GM19193 (cell line): ENCODE results near the gene TPO.

Source experiments
- POLR2A ChIP-seq: IDR thresholded peaks from 4 replicates; pipeline ENCODE4 v1.6.1; 2011; ENCODE audit not compliant: insufficient read depth, insufficient read length; ENCODE audit errors: extremely low read depth

Gene TPO

DNA sequence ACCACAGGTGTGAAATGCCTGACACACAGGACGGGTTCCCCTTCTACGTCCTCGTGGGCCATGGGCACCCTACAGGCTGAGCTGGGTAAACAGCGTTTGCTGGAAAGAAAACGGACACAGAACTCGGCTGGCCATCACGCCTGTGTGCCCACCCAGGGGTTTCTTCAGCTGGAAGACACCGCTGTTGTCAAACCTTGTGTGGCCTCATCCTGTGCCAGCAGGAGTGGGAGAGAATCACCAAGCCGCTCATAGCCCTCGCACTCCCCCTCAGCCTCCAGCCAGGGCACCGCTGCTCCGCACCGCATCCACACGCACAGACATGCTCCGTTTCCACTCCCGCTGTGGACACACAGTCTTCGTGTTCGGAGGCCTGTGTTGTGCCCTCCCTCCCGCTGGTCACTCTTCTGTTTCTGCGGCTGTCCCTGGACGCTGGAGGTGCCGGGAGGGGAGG, 169.7 kb downstream of the TPO start:
- TF ChIP-seq POLR2A = no peak

DNA sequence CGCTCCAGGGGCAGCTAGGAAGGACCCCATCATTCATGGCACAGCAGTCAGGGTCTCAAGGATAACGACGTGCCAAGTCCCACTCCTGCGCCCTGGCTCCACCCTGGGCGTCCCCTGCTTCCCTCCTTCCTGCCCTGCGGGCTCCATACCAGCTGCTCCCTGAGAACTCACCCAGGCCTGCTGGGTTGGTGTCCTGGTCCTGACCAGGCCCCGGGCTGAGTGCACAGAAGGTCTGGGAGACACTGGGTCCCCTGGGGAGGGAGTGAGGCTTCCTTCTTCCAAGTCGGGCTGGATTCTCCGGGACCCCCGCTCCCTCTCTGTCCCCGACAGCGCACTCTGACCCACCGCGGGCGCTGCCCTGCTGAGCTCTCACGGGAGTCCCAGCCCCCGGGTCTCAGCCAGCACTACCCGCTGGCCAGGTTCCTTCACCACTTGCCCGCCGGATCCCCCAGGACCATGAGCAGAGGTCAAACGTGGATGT, 170.8 kb downstream of the TPO start:
- TF ChIP-seq POLR2A = no peak

DNA sequence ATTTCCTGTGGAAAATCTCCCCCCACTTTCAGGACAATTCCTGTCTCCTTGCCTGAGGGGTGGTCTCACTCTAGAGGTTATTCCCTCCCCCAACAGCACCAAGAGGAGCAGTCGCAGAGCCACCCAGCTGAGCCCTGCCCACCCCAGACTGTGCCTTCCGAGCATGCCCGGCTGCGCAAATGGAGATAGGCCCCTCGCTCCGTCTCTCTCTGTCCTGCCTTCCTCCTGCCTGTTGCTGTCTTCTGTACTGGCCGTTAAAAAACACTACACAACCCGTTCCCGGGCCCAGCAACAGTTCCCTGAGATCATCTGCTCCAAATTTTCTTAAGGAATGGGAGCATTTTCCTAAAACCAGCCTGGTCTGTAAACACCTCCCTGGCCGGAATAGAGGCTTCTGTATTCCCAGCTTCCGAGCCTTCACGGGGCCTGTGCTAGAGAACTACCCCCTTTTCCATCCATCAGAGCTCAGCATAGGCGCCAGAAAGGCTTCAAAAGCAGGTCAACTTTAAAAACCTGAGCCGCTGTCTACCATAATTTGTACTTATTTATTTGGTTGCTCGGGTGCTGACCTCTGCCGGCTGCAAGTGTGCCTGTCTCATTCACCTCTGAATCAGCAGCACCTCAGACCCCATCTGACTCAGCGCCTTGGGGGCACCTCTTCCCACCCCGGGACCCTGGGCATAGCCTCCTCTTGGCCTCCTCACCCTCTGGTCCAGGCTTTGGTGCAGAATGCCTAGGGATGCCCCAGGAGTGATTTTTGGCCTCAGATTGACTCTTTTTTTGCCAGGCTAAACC, 171.6 kb downstream of the TPO start:
- no peak for TF ChIP-seq POLR2A

DNA sequence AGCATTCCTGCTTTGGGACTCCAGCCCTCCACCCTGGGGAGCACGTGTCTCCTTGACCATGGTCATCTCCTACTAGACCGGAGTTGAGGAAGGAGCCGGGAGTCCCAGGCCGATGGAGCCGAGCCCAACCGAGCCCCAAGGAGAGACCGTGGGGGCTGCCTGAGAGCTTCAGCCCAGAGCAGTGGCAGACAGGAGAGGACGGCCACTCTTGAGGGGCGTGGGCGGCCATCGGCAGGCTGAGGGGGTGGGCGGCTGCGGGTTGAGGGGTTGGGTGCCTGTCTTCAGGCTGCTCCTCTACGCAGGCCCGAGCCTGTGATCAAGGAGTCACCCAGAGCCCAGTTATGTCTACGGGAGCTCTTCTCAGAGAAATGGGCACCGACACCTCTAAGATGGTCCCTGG, 172.4 kb downstream of the TPO start:
- TF ChIP-seq POLR2A = no peak

DNA sequence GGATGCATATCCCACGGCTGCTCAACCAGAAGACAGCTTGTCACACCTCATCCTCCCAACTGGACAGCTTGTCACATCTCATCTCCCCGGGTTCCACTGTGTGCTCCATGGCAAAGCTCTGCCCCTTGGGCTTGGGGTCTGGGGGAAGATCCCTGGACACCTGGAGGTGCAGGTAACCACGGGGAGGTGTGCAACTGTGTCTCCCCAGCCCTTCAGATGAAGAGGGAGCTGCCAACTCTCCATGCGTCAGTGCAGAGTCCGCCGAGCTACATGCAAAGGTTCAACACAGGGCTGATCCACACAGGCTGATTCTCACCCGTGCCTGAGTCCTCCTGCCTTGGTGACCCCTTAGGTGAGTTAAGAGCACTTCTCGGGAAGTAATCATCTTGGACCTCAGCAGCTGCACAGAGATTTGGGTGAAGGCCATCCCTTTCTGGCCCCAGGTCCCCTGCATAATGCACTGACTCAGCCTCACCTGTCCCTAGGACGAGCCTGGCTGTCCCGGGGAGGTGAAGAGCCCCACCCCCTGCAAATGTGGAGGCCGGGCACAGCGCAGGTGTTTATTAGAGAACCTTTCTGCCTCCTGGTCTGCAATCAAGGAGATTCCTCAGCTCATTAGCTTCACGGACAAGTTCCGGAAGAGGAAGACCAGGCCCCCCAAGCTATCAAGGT, 173.1 kb downstream of the TPO start:
- TF ChIP-seq POLR2A = no peak

DNA sequence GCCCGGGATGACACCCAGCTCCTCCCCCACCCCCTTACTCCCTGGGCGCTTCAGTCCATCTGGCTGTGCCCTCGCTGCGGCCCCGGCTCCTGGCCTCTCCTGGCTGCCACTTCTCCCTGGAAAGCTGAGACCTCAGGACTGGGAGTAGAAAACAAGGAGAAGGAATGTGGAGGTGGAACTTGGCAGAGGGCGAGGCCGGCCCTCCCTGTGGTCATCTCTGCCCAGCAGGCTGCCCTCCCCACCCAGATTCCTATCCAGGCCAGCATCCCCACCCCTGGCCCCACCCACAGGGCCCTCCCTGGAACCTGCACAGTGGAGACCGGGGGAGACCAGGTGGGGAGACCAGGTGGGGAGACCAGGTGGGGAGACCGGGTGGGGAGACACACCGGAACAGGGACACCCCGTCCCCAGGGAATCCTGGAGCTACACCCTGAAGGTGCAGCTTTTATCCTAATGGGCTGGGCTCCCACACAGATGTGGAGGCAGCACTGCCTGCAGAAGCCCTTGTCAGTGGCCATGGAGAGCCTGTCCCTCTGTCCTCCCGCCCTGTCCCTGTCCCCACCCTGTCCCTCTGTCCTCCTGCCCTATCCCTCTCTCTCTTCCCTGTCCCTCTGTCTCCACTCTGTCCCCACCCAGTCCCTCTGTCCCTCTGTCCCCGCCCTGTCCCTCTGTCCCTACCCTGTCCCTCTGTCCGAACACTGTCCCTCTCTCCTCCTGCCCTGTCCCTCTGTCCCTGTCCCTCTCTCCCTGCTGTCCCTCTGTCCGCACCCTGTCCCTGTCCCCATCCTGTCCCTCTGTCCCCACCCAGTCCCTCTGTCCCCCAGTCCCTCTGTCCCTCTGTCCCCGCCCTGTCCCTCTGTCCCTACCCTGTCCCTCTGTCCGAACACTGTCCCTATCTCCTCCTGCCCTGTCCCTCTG, 173.9 kb downstream of the TPO start:
- TF ChIP-seq POLR2A = no peak

DNA sequence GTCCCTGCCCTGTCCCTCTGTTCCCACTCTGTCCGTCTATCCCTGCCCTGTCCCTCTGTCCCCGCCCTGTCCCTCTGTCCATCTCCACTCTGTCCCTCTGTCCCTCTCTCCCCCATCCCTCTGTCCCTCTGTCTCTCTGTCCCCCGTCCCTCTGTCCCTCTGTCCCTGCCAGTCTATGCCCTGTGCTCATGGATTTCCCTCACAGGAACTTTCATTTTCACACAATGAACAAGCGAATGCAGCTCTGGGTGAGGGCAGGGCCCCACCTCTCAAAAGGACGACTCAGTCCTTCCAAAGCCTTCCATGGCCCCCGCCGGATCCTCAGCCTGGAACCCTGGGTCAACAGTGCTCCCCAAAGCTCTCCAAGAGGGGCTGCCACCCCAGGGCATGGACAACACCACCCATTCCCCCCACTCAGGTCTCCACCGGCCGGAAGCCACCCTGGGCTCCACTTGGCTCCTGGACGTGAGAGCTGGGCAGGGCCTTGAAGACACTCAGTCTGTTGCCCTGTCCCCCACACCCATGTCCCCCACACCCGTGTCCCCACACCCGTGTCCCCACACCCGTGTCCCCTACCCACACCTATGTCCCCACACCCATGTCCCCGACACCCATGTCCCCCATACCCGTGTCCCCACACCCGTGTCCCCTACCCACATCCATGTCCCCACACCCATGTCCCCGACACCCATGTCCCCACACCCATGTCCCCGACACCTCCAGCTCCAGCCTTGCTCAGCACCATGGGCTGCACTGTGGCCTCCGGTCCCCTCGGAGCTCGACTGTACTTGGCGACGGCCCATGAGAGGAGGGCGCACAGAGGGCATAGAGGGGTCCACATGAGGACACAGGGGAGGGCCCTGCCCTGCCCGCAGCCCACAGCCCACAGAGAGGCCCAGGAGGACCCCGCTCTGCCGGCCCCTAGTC, 175.1 kb downstream of the TPO start:
- TF ChIP-seq POLR2A = no peak

DNA sequence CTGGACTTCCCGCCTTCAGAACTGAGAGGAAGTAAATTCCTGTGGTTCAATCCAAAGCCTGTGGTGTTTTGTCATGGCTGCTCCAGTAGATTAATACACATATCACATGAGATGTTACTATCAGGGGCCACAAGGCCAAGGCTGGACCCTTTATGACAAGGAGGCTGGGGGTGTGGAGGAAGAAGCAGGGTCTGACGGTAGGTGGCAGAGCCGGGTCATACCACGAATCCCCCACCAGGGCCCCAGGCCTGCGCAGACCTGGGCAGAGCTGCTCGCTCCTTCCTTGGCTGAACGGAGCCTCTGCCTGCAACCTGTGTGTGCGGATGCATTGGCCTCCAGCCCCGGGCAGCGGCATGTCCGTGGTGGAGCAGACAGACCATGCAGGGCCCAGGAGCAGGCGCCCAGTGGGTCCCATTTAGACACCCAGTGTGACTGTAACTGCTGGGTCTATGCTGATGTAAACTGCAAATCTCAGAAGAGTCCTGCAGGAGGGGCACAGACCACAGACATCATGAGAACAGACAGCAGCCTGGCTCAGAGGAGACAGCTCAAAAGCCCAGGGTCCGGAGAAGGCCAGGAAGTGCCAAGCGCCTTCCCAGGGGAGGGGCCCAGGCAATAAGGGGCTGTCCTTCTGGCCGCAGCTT, 175.8 kb downstream of the TPO start:
- TF ChIP-seq POLR2A = no peak

DNA sequence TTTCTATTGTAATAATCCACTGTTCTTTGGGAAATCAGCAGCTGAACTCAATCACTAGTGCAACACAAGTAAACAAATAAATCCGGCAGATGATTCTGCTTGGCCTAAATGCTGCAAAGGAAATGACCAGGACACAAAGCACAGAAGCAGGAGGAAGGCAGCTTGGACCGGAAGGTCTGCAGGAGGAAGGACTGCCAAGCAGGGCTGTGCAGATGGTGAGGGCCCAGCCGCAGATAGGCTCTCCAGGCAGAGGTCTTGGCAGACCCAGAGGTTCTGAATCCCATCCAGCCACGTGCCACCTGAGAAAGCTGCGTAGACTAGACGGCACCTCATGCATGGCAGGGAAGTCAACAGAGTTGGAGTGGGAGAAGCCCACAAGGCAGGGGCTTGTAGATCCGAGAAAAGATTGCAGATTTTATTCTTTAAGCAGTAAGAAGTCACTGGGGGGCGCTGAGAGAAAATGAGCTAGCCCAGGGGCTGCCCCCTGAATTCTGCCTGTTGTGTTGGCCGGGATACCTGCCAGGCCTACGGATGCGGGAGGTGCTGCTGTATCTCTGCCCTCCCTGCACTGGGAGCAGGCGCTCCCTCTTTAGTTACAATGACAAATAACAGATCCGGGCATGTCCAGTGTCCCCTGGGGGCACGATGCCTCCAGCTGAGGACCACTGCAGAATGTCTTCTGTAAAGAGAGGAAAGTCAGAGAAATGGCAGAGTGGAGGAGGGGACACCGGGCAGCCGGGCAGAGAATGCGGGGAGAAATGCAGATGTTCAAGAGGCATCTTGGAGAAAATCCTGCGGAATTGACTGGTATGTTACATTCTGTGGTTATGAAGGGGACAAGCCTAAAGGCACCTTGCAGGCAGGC, 177.6 kb downstream of the TPO start:
- no peak for TF ChIP-seq POLR2A

DNA sequence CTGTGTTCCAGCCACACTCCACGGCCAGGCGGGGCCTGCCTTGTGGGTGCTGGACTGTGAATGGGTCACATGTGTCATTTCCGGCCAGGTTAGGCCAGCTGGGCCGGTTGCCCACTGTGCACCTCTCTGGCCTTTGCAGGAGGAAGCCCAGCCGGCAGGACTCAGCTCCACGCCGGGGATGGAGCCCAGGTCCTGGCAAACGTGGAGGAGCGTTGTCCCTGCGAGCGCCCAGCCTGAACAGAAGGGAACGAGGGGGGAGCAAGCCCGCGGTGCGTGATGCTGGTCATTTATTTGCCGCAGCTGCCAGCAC, 178.2 kb downstream of the TPO start:
- no peak for TF ChIP-seq POLR2A
